RWPE1 (cell line): Measurements from ENCODE around the gene ACSF3.

ENCODE experiments used
- CTCF ChIA-PET: fragments of 350-600 bp; sonication (Branson Sonifier 250); formaldehyde crosslinking; extraction: SDS; loops from one replicate; lab custom pipeline; 2021; lab: Yijun Ruan, JAX
- POLR2A ChIA-PET: fragments of 400-600 bp; formaldehyde crosslinking; extraction: SDS; loops from one replicate; lab custom pipeline; 2020; ENCODE audit warnings: antibody characterized with exemption; ENCODE audit not compliant: low non-redundant PET; lab: Yijun Ruan, JAX
- DNase-seq: peaks from one replicate; pipeline ENCODE4 v3.0.0; 2012; ENCODE audit warnings: low spot score
- H3K27ac ChIP-seq: fragments of 450-650 bp; 2 replicates; pipeline ENCODE4 v1.5.1; 2017
- CTCF ChIP-seq: fragments of 450-650 bp; conservative IDR thresholded peaks from 2 replicates; pipeline ENCODE4 v1.5.1; 2017; ENCODE audit warnings: low read depth, mild to moderate bottlenecking

Gene ACSF3

GRCh38 chr16:89055313-89055712, 38.3 kb upstream of the ACSF3 start:
- TF ChIP-seq CTCF: no peak
- DNase-seq: no peak
- ChIA-PET CTCF (no interaction called here), POLR2A (no interaction called here)
- H3K27ac ChIP-seq: no peak overlapping the region

- TF ChIP-seq CTCF: no peak
- ChIA-PET CTCF (no interaction called here), POLR2A (no interaction called here)
- no peak for DNase-seq
- no peak overlapping the region for H3K27ac ChIP-seq
These were observed 37.6 kb upstream of the ACSF3 start for GRCh38 chr16:89055894-89056555.

- POLR2A ChIA-PET: no interaction called here
- H3K27ac ChIP-seq: no peak overlapping the region
- DNase-seq: no peak
- no peak for TF ChIP-seq CTCF
- CTCF ChIA-PET: no interaction called here
These were observed 37.1 kb upstream of the ACSF3 start for GRCh38 chr16:89056592-89056991.

- POLR2A ChIA-PET: no interaction called here
- CTCF ChIA-PET: no interaction called here
- no peak for TF ChIP-seq CTCF
- no peak for DNase-seq
- no peak overlapping the region for H3K27ac ChIP-seq
These were observed 35.9 kb upstream of the ACSF3 start for GRCh38 chr16:89057738-89058137.

- CTCF ChIA-PET: no interaction called here
- H3K27ac ChIP-seq: no peak overlapping the region
These were observed 34.8 kb upstream of the ACSF3 start for GRCh38 chr16:89058812-89059211.

GRCh38 chr16:89060207-89060794, 33.4 kb upstream of the ACSF3 start:
- TF ChIP-seq CTCF: no peak
- ChIA-PET POLR2A (no interaction called here), CTCF (interaction anchor here (0.6 kb wide), 1 partner anchor 63 kb away, joined by 4 read pairs; no protein-coding TSS in a partner anchor)
- no peak overlapping the region for H3K27ac ChIP-seq
- DNase-seq: no peak

More at GRCh38 chr16:89058812-89059211, 34.8 kb upstream of the ACSF3 start:
- DNase-seq: no peak
- TF ChIP-seq CTCF: no peak
- POLR2A ChIA-PET: no interaction called here
